ENCODE data around the gene HDAC2.

HDAC2 gene

DNA sequence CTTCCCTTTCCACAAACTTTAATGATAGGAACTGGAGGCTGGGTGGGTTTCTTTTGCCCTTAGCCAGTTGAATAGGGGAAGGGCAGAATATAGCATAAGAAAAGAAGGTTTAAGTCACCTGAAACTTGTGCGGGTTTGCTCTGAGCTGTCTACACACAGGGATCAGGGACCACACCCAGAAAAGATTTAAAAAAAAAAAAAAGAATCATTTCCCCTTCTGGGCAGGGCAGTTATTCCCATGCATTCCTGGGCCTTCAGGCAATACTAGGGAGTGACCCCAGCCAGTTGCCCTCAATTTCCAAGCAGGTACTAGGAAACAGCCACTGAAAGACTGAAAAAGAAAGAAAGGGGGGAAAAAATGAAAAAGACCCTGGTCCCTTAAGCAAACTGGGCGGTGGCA lies 39.6 kb upstream of the HDAC2 start:
- H3K27ac ChIP-seq (ENCODE audit: low read length), result no peak overlapping the region

DNA sequence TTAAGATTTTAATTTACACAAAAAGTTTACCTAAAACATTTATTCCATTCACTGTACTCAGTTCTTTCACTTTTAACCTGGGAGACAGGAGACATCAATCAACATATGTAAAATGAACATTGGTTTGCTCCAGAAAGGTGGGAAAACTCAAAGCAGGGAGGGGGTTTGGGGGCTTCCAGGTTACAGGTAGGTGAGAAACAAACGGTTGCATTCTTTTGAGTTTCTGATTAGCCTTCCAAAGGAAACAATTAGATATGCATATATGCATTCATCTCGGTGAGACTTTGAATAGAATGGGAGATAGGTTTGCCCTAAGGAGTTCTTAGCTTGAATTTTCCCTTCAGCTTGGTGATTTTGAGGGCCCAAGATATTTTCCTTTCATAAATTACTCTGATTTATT lies 38.2 kb upstream of the HDAC2 start:
- no peak for DNase-seq
- no peaks in the 10 kb centered on the region for H3K79me2 ChIP-seq (ENCODE audit: low read length)
- H3K4me1 ChIP-seq (ENCODE audit: low read length), result peaks cover 11% of the 10 kb centered on the region
- H3K9ac ChIP-seq (ENCODE audit: low read length), result no peak overlapping the region
- no peaks in the 10 kb centered on the region for H3K36me3 ChIP-seq (replicated peaks; ENCODE audit: insufficient read depth, low read length)
- no peaks in the 10 kb centered on the region for H3K9me3 ChIP-seq (replicated peaks; ENCODE audit: insufficient read depth, low read length)
- no peaks in the 10 kb centered on the region; the same call in 1 of the 2 replicates for H3K27me3 ChIP-seq (replicated peaks; ENCODE audit: insufficient read depth, low read length)
- H3K4me3 ChIP-seq (ENCODE audit: low read length), result no peak overlapping the region
- no peak overlapping the region for H3K4me2 ChIP-seq (ENCODE audit: low read depth, low read length)
- H3K27ac ChIP-seq (ENCODE audit: low read length), result no peak overlapping the region
- no peaks in the 10 kb centered on the region for H4K20me1 ChIP-seq (ENCODE audit: insufficient read depth, low read length)
- H3K9me2 ChIP-seq (replicated peaks; ENCODE audit: insufficient read depth, low read length), result no peaks in the 10 kb centered on the region
- H3F3A ChIP-seq (ENCODE audit: insufficient read depth, low read length), result no peaks in the 10 kb centered on the region
- TF ChIP-seq, protein P1, sequence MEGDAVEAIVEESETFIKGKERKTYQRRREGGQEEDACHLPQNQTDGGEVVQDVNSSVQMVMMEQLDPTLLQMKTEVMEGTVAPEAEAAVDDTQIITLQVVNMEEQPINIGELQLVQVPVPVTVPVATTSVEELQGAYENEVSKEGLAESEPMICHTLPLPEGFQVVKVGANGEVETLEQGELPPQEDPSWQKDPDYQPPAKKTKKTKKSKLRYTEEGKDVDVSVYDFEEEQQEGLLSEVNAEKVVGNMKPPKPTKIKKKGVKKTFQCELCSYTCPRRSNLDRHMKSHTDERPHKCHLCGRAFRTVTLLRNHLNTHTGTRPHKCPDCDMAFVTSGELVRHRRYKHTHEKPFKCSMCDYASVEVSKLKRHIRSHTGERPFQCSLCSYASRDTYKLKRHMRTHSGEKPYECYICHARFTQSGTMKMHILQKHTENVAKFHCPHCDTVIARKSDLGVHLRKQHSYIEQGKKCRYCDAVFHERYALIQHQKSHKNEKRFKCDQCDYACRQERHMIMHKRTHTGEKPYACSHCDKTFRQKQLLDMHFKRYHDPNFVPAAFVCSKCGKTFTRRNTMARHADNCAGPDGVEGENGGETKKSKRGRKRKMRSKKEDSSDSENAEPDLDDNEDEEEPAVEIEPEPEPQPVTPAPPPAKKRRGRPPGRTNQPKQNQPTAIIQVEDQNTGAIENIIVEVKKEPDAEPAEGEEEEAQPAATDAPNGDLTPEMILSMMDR (IDR thresholded peaks at IDR 0.05; ENCODE audit: low read length), result no peak
- TF ChIP-seq EZH2phosphoT487 (IDR thresholded peaks at IDR 0.05; ENCODE audit: low read length), result no peak
- no peak for TF ChIP-seq EZH2 (optimal IDR thresholded peaks at IDR 0.05; ENCODE audit: low read depth, low read length)
- no peak overlapping the region for H2AFZ ChIP-seq (ENCODE audit: low read length)

More for the DNA sequence above, 39.6 kb upstream of the HDAC2 start:
- no peak overlapping the region for H3K9ac ChIP-seq (ENCODE audit: low read length)
- H3K9me2 ChIP-seq (replicated peaks; ENCODE audit: insufficient read depth, low read length), result no peaks in the 10 kb centered on the region
- no peaks in the 10 kb centered on the region; the same call in 1 of the 2 replicates for H3K27me3 ChIP-seq (replicated peaks; ENCODE audit: insufficient read depth, low read length)
- peaks cover 11% of the 10 kb centered on the region for H3K4me1 ChIP-seq (ENCODE audit: low read length)
- no peaks in the 10 kb centered on the region for H3K36me3 ChIP-seq (replicated peaks; ENCODE audit: insufficient read depth, low read length)
- no peak for DNase-seq
- no peaks in the 10 kb centered on the region for H4K20me1 ChIP-seq (ENCODE audit: insufficient read depth, low read length)
- H3K4me2 ChIP-seq (ENCODE audit: low read depth, low read length), result no peak overlapping the region
- H3K9me3 ChIP-seq (replicated peaks; ENCODE audit: insufficient read depth, low read length), result no peaks in the 10 kb centered on the region
- H2AFZ ChIP-seq (ENCODE audit: low read length), result no peak overlapping the region
- TF ChIP-seq, protein P1 (IDR thresholded peaks at IDR 0.05; ENCODE audit: low read length), result no peak
- TF ChIP-seq EZH2 (optimal IDR thresholded peaks at IDR 0.05; ENCODE audit: low read depth, low read length), result no peak
- no peak for TF ChIP-seq EZH2phosphoT487 (IDR thresholded peaks at IDR 0.05; ENCODE audit: low read length)
- H3K79me2 ChIP-seq (ENCODE audit: low read length), result no peaks in the 10 kb centered on the region
- no peak overlapping the region for H3K4me3 ChIP-seq (ENCODE audit: low read length)
- H3F3A ChIP-seq (ENCODE audit: insufficient read depth, low read length), result no peaks in the 10 kb centered on the region

DNA sequence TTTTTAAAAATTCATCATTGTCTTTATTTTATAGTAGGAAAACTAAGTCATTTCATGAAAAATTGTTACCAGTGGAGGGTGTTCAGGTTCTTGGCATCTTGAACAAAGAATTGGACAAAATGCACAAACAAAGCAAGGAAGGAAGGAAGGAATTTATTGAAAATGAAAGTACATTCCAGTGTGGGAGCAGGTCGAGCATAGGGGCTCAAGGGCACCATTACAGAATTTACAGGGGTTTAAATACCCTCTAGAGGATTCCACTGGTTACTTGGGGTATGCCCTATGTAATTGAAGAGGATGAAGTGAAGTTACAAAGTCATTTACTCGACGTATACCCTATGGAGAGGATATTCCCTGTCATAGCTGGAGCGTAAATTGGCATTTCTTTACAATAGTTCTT lies 37.4 kb upstream of the HDAC2 start:
- peaks cover 11% of the 10 kb centered on the region for H3K4me1 ChIP-seq (ENCODE audit: low read length)
- H3K4me3 ChIP-seq (ENCODE audit: low read length), result no peak overlapping the region
- no peak overlapping the region for H3K9ac ChIP-seq (ENCODE audit: low read length)
- no peaks in the 10 kb centered on the region for H3K9me3 ChIP-seq (replicated peaks; ENCODE audit: insufficient read depth, low read length)
- no peaks in the 10 kb centered on the region for H3K9me2 ChIP-seq (replicated peaks; ENCODE audit: insufficient read depth, low read length)
- H2AFZ ChIP-seq (ENCODE audit: low read length), result no peak overlapping the region
- no peaks in the 10 kb centered on the region for H4K20me1 ChIP-seq (ENCODE audit: insufficient read depth, low read length)
- H3K79me2 ChIP-seq (ENCODE audit: low read length), result no peaks in the 10 kb centered on the region
- no peaks in the 10 kb centered on the region for H3F3A ChIP-seq (ENCODE audit: insufficient read depth, low read length)
- no peaks in the 10 kb centered on the region for H3K36me3 ChIP-seq (replicated peaks; ENCODE audit: insufficient read depth, low read length)
- no peak for DNase-seq
- no peaks in the 10 kb centered on the region; the same call in 1 of the 2 replicates for H3K27me3 ChIP-seq (replicated peaks; ENCODE audit: insufficient read depth, low read length)
- TF ChIP-seq, protein P1 (IDR thresholded peaks at IDR 0.05; ENCODE audit: low read length), result no peak
- TF ChIP-seq EZH2phosphoT487 (IDR thresholded peaks at IDR 0.05; ENCODE audit: low read length), result no peak
- TF ChIP-seq EZH2 (optimal IDR thresholded peaks at IDR 0.05; ENCODE audit: low read depth, low read length), result no peak
- no peak overlapping the region for H3K27ac ChIP-seq (ENCODE audit: low read length)
- H3K4me2 ChIP-seq (ENCODE audit: low read depth, low read length), result no peak overlapping the region

Measured in MM.1S (cell line).